OCI-LY1 (cell line): ENCODE results near the gene INTS3.

Source experiments
- H2AFZ ChIP-seq: fragments of 200-600 bp; sonication (generic), shearing (Covaris generic); 2 replicates; pipeline ENCODE4 v1.6.0; 2014; ENCODE audit warnings: antibody characterized with exemption, mild to moderate bottlenecking, low read length
- H3F3A ChIP-seq: fragments of 200-600 bp; sonication (generic), shearing (Covaris generic); 2 replicates; pipeline ENCODE4 v1.6.0; 2014; ENCODE audit warnings: mild to moderate bottlenecking, antibody characterized with exemption, low read length, moderate library complexity; ENCODE audit not compliant: insufficient read depth
- H3K27ac ChIP-seq: fragments of 200-600 bp; sonication (generic); 2 replicates; pipeline ENCODE4 v1.5.1; 2014; ENCODE audit warnings: low read length, mixed run types, mild to moderate bottlenecking, low read depth; ENCODE audit not compliant: poor library complexity, severe bottlenecking
- H3K27me3 ChIP-seq: fragments of 200-600 bp; sonication (generic); 2 replicates; pipeline ENCODE4 v1.6.0; 2014; ENCODE audit warnings: antibody characterized with exemption, mild to moderate bottlenecking, low read length, moderate library complexity; ENCODE audit not compliant: insufficient read depth
- H3K36me3 ChIP-seq: fragments of 200-600 bp; sonication (generic); 2 replicates; pipeline ENCODE4 v1.6.1; 2014; ENCODE audit warnings: mild to moderate bottlenecking, antibody characterized with exemption, low read length, moderate library complexity, mixed read lengths; ENCODE audit not compliant: insufficient read depth
- H3K4me1 ChIP-seq: fragments of 200-600 bp; sonication (generic); 2 replicates; pipeline ENCODE4 v1.5.1; 2014; ENCODE audit warnings: mild to moderate bottlenecking, low read length, moderate library complexity; ENCODE audit not compliant: insufficient read depth, severe bottlenecking
- H3K4me2 ChIP-seq: fragments of 200-600 bp; sonication (generic), shearing (Covaris generic); 2 replicates; pipeline ENCODE4 v1.6.1; 2014; ENCODE audit warnings: low read length
- H3K4me3 ChIP-seq: fragments of 200-600 bp; sonication (generic); 2 replicates; pipeline ENCODE4 v1.5.1; 2014; ENCODE audit warnings: low read length, low read depth, mild to moderate bottlenecking, mixed read lengths; ENCODE audit not compliant: poor library complexity, severe bottlenecking
- H3K79me2 ChIP-seq: fragments of 200-600 bp; shearing (Covaris generic); 2 replicates; pipeline ENCODE4 v1.6.1; 2016; ENCODE audit warnings: mixed run types, low read length, mixed read lengths; ENCODE audit not compliant: insufficient read depth
- H3K9ac ChIP-seq: fragments of 200-600 bp; sonication (generic), shearing (Covaris generic); 2 replicates; pipeline ENCODE4 v1.6.1; 2014; ENCODE audit warnings: mild to moderate bottlenecking, low read length, mixed read lengths
- H3K9me2 ChIP-seq: fragments of 200-600 bp; sonication (generic), shearing (Covaris generic); 2 replicates; pipeline ENCODE4 v1.6.1; 2014; ENCODE audit warnings: low read depth, mild to moderate bottlenecking, low read length, mixed read lengths
- H3K9me3 ChIP-seq: fragments of 200-600 bp; shearing (Covaris generic); 2 replicates; pipeline ENCODE4 v1.6.1; 2014; ENCODE audit warnings: low read length, mixed read lengths
- H4K20me1 ChIP-seq: fragments of 200-600 bp; sonication (generic), shearing (Covaris generic); 2 replicates; pipeline ENCODE4 v1.6.0; 2016; ENCODE audit warnings: mild to moderate bottlenecking, low read length; ENCODE audit not compliant: insufficient read depth
- EZH2 ChIP-seq: fragments of 200-600 bp; sonication (generic), shearing (Covaris generic); IDR thresholded peaks from 2 replicates; pipeline ENCODE4 v1.8.0; 2017; ENCODE audit warnings: borderline replicate concordance, mixed run types, mild to moderate bottlenecking, antibody characterized with exemption, low read length, moderate library complexity, mixed read lengths
- TF ChIP-seq, protein P1 (sequence below): fragments of 200-600 bp; sonication (generic), shearing (Covaris generic); IDR thresholded peaks from 2 replicates; pipeline ENCODE4 v1.5.1; 2017; ENCODE audit warnings: mild to moderate bottlenecking, antibody characterized with exemption, low read length, moderate library complexity, mixed read lengths

Gene INTS3

DNA sequence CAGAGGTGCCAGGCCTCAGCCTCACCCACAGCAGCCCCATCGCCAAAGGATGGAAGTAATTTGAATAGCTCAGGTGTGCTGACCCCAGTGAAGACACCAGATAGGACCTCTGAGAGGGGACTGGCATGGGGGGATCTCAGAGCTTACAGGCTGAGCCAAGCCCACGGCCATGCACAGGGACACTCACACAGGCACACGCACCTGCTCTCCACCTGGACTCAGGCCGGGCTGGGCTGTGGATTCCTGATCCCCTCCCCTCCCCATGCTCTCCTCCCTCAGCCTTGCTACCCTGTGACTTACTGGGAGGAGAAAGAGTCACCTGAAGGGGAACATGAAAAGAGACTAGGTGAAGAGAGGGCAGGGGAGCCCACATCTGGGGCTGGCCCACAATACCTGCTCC is 34.4 kb upstream of the INTS3 start:
- no peaks in the 10 kb centered on the region for H3K36me3 ChIP-seq
- H3K27me3 ChIP-seq = peaks cover 8% of the 10 kb centered on the region; the same call in 1 of the 2 replicates
- no peaks in the 10 kb centered on the region for H3F3A ChIP-seq
- H3K9me3 ChIP-seq = no peaks in the 10 kb centered on the region
- H3K27ac ChIP-seq = no peak overlapping the region
- no peak overlapping the region for H2AFZ ChIP-seq
- no peak overlapping the region for H3K9ac ChIP-seq
- no peaks in the 10 kb centered on the region for H4K20me1 ChIP-seq
- H3K9me2 ChIP-seq = no peaks in the 10 kb centered on the region
- no peak overlapping the region for H3K4me3 ChIP-seq
- H3K79me2 ChIP-seq = no peaks in the 10 kb centered on the region
- H3K4me2 ChIP-seq = no peak overlapping the region
- TF ChIP-seq, protein P1, sequence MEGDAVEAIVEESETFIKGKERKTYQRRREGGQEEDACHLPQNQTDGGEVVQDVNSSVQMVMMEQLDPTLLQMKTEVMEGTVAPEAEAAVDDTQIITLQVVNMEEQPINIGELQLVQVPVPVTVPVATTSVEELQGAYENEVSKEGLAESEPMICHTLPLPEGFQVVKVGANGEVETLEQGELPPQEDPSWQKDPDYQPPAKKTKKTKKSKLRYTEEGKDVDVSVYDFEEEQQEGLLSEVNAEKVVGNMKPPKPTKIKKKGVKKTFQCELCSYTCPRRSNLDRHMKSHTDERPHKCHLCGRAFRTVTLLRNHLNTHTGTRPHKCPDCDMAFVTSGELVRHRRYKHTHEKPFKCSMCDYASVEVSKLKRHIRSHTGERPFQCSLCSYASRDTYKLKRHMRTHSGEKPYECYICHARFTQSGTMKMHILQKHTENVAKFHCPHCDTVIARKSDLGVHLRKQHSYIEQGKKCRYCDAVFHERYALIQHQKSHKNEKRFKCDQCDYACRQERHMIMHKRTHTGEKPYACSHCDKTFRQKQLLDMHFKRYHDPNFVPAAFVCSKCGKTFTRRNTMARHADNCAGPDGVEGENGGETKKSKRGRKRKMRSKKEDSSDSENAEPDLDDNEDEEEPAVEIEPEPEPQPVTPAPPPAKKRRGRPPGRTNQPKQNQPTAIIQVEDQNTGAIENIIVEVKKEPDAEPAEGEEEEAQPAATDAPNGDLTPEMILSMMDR = no peak
- TF ChIP-seq EZH2 = no peak
- no peaks in the 10 kb centered on the region for H3K4me1 ChIP-seq

DNA sequence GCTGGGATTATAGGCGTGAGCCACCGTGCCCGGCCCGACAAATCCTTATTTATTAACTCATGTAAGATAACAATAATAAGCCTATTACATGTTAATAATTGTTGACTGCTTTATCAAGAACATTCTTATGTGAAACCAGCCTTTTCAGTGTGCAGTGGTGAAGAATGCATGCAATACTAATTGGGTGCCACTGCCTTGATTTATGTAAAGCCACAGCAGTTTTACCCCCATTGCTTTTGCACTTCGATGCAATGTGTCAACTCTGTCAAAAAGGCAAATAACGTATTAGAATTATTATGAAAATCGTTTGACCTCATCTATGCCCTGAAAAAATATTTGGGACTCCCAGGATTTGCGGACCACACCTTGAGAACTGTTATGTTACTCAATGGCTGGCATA is 31.1 kb upstream of the INTS3 start:
- Histone ChIP-seq H3K9me3 (no peaks in the 10 kb centered on the region), H3K9me2 (no peaks in the 10 kb centered on the region), H3K4me3 (no peak overlapping the region), H3K79me2 (no peaks in the 10 kb centered on the region), H3K27ac (no peak overlapping the region), H2AFZ (no peak overlapping the region), H3K36me3 (no peaks in the 10 kb centered on the region), H3F3A (no peaks in the 10 kb centered on the region), H3K9ac (no peak overlapping the region), H4K20me1 (no peaks in the 10 kb centered on the region), H3K4me1 (no peaks in the 10 kb centered on the region), H3K27me3 (peaks cover 8% of the 10 kb centered on the region), H3K4me2 (no peak overlapping the region)
- TF ChIP-seq, protein P1 = no peak
- no peak for TF ChIP-seq EZH2

DNA sequence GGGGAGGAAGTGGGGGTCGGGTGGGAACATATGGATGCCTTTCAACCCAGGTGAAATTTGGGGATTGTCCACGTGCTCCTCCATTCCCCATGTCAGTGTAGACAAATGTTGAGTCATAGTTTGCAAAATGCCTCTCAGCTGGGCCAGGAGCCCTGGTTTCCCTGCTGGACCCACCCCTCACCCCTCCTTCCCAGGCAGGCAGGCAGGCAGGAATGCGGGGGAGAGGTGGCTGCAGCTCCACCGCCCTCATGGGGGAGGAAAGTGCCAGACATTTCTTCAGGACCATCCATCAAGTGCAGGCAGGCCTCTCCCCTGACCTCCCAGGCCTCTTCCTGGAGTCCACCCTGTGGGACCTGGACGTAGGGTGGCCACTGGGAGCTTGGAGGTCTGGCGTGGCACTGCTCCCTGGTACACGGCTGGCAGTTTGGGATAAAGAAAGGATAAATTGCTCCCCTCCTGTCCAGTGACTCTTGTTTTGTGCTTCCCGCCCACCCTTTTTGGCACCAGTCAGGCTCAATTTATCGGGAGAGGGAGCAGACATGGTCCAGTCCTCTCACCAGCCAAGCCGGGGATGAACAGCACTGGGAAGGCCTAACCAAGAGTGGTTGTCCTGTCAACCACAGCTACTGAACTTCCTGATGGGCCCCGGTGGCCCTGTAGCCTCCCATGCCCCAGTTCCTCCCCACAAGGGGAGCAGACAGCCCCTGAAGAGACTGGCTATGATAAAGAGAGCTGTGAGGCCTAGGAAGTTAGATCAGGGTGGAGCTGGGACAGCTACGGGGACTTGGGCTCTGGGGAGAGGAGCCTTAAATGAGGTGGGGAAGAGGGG is 30.4 kb upstream of the INTS3 start:
- TF ChIP-seq, protein P1 = no peak
- TF ChIP-seq EZH2 = no peak
- H3K36me3 ChIP-seq = no peaks in the 10 kb centered on the region
- no peak overlapping the region for H3K4me2 ChIP-seq
- H3K9ac ChIP-seq = no peak overlapping the region
- H3K27me3 ChIP-seq = peaks cover 8% of the 10 kb centered on the region
- H3K4me3 ChIP-seq = no peak overlapping the region
- H3K27ac ChIP-seq = no peak overlapping the region
- H3K79me2 ChIP-seq = no peaks in the 10 kb centered on the region
- no peaks in the 10 kb centered on the region for H3F3A ChIP-seq
- H3K4me1 ChIP-seq = no peaks in the 10 kb centered on the region
- no peaks in the 10 kb centered on the region for H3K9me2 ChIP-seq
- H3K9me3 ChIP-seq = no peaks in the 10 kb centered on the region
- no peak overlapping the region for H2AFZ ChIP-seq
- no peaks in the 10 kb centered on the region for H4K20me1 ChIP-seq
